Measurements from ENCODE around the gene MRGPRD.

- TF ChIP-seq CTCF (IDR thresholded peaks at IDR 0.05 in 2 of 3, conservative IDR thresholded peaks at IDR 0.05 in 1 of 3; ENCODE audit: borderline replicate concordance in 1 of 3, insufficient read depth in 1 of 3, low read depth in 2 of 3, low read length in 2 of 3) (no peak), POLR2A (IDR thresholded peaks at IDR 0.05; ENCODE audit: borderline replicate concordance, extremely low read depth, insufficient read depth, insufficient read length) (no peak), POLR2AphosphoS5 (IDR thresholded peaks at IDR 0.05; ENCODE audit: low read depth, low read length) (peak; percentile 71), JUND (IDR thresholded peaks at IDR 0.05) (no peak; the same call in 1 of the 2 replicates)
Measured at GRCh38 chr11:69008737-69009440, 28.1 kb upstream of the MRGPRD start.

Data from HCT116 (cell line).